BJ (cell line): ENCODE results near the gene GPR61. TPM values are rescaled to one million over a fixed set of nuclear protein-coding genes. Genes with fewer than 3 reads are reported as not detected.

Source experiments
- CTCF ChIA-PET: fragments of 350-600 bp; formaldehyde crosslinking; extraction: SDS; loops from one replicate; lab custom pipeline; 2021; ENCODE audit warnings: antibody characterized with exemption, inconsistent platforms; lab: Yijun Ruan, JAX
- POLR2A ChIA-PET: fragments of 300-600 bp; sonication (Branson Sonifier 250); formaldehyde crosslinking; extraction: SDS; loops from one replicate; lab custom pipeline; 2021; ENCODE audit warnings: antibody characterized with exemption; lab: Charles Lee
- DNase-seq: peaks from one replicate; pipeline ENCODE4 v3.0.0-alpha.2; 2011; ENCODE audit warnings: low read depth
- H3K27me3 ChIP-seq: 2 replicates; pipeline ENCODE4 v1.6.0; 2011; ENCODE audit warnings: low read length; ENCODE audit not compliant: control insufficient read depth, insufficient read depth
- H3K36me3 ChIP-seq: 2 replicates; pipeline ENCODE4 v1.5.1; 2011; ENCODE audit warnings: low read length; ENCODE audit not compliant: control insufficient read depth, insufficient read depth
- H3K4me3 ChIP-seq: 2 replicates; pipeline ENCODE4 v1.5.1; 2011; ENCODE audit warnings: low read depth, mild to moderate bottlenecking, control low read depth, low read length
- polyA plus RNA-seq: library from polyadenylated mRNA; depleted of rRNA; stranded (reverse); fragments of >200 nt; gene quantifications from 2 replicates; pipeline ENCODE4 v1.2.3, GENCODE V29; 2011
- TF ChIP-seq, protein P1 (sequence below): IDR thresholded peaks from 2 replicates; pipeline ENCODE4 v1.5.1; 2011; ENCODE audit warnings: low read depth, mild to moderate bottlenecking, control low read depth, inconsistent platforms, low read length, moderate library complexity; ENCODE audit not compliant: insufficient read depth

Gene GPR61
- polyA plus RNA-seq, 1 experiment = not detected

DNA sequence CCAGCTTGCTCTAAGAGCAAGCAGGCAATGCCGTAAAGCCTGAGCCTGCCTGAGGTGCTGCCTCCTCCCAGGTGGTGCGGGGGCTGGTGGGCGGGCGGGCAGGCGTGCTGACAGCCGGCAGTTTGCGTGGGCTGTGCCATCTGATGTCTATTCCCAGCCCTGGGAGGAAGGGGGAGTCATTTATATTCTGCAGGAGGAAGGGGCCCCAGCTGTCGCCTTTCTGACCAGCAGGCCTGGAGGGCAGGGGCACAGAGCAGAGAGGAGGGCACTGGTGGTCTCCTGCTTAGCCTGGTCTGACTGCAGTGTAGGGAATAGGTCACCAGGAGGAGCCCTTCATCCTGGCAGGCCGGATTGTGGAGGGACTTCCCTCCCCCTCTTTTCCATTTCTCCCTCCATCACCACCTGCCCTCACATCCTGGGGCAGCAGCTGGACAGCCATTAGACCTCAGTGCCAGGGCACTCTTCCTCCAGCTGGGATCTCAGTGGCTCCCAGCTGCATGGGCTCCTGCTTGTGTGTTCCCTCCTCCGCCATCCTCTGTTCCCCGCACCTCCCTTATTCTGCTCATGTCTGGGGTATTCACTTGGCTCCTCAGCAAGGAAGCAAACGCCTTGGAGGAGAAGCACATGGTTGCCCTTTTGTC is 41.4 kb upstream of the GPR61 start:
- CTCF ChIA-PET = interaction anchor here (0.6 to 32.2 kb wide), 19 partner anchors 7 to 487 kb away, joined by 3 to 1371 read pairs (median 4); partner anchors contain the start of genes AHCYL1, AMIGO1, ATXN7L2 and GPR61
- H3K27me3 ChIP-seq = no peaks in the 10 kb centered on the region
- POLR2A ChIA-PET = no interaction called here
- peaks cover 12% of the 10 kb centered on the region for H3K36me3 ChIP-seq
- no peak for DNase-seq
- no peak overlapping the region for H3K4me3 ChIP-seq
- TF ChIP-seq, protein P1, sequence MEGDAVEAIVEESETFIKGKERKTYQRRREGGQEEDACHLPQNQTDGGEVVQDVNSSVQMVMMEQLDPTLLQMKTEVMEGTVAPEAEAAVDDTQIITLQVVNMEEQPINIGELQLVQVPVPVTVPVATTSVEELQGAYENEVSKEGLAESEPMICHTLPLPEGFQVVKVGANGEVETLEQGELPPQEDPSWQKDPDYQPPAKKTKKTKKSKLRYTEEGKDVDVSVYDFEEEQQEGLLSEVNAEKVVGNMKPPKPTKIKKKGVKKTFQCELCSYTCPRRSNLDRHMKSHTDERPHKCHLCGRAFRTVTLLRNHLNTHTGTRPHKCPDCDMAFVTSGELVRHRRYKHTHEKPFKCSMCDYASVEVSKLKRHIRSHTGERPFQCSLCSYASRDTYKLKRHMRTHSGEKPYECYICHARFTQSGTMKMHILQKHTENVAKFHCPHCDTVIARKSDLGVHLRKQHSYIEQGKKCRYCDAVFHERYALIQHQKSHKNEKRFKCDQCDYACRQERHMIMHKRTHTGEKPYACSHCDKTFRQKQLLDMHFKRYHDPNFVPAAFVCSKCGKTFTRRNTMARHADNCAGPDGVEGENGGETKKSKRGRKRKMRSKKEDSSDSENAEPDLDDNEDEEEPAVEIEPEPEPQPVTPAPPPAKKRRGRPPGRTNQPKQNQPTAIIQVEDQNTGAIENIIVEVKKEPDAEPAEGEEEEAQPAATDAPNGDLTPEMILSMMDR = peak; percentile 73

DNA sequence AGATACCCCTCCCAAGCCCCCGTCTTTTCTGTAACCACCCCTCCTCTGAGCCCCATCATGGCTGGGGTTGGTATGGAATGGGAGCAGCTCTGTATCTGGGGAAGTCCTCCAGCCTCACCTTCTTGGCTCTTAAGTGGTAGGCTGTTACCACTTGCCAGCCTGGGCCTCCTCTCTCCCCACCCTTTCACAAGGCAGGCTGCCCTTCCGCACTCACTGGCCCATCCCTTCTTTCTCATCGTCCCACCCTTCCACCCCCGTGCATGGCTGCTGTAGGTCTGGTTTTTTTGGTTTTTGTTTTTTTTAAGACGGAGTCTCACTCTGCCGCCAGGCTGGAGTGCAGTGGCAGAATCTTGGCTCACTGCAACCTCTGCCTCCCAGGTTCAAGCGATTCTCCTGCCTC is 40.6 kb upstream of the GPR61 start:
- Histone ChIP-seq H3K27me3 (no peaks in the 10 kb centered on the region), H3K36me3 (peaks cover 12% of the 10 kb centered on the region), H3K4me3 (no peak overlapping the region)
- CTCF ChIA-PET = interaction anchor here (0.6 to 32.2 kb wide), 20 partner anchors 8 to 275 kb away, joined by 3 to 1371 read pairs (median 6); partner anchors contain the start of genes AMIGO1, ATXN7L2, GNAI3 and GPR61
- TF ChIP-seq, protein P1 = no peak
- POLR2A ChIA-PET = interaction anchor here (0.7 kb wide), 1 partner anchor 34 kb away, joined by 3 read pairs; no protein-coding TSS in a partner anchor
- no peak for DNase-seq

DNA sequence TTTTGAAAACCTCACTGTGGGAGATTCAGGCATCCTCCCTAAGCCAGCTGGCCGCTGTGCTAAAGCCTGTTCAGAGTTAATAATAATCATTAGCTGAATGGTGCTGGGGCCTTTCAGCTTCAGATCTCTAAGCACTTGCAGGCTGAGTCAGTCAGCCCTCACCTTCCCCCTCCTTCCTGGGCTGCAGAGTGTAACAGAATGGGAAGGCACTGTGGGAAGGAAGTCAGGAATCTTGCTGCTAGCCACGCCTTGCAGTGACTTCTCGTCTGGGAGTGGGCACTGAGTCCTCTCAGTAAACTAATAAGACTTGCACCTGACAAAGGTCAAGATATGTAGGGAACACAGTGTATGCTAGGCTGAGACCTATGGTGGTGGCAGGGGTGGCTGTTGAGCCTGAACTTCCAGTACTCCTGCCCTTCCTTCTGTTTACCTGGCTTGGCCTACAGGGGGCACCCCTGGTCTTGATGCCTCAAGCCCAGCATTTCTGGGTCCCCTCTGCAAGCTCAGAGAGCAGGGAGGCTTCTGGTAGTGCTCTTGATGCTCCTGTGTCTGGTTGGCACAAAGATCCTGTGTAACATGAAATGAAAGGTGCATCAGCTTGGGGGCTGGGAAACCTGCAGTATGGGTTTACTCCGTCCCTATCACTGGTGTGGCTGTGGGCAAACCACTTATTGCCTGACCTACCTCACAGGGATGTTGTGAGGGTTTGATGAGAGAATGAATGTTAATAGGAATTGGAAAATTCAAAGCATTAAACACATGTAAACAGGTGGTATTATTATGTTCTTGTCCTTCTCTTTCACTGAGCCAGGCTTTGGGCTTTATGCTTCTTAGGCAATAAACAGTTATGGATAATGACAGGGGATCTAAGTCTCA is 39.8 kb upstream of the GPR61 start:
- DNase-seq = peak; percentile 49
- no peak overlapping the region for H3K4me3 ChIP-seq
- H3K36me3 ChIP-seq = peaks cover 12% of the 10 kb centered on the region
- TF ChIP-seq, protein P1 = peak; percentile 62
- H3K27me3 ChIP-seq = no peaks in the 10 kb centered on the region
- CTCF ChIA-PET = interaction anchor here (0.9 to 32.2 kb wide), 15 partner anchors 9 to 274 kb away, joined by 3 to 1371 read pairs (median 7); partner anchors contain the start of genes AMIGO1, GNAI3, GPR61 and PSMA5
- POLR2A ChIA-PET = interaction anchor here (0.7 kb wide), 1 partner anchor 33 kb away, joined by 3 read pairs; no protein-coding TSS in a partner anchor

DNA sequence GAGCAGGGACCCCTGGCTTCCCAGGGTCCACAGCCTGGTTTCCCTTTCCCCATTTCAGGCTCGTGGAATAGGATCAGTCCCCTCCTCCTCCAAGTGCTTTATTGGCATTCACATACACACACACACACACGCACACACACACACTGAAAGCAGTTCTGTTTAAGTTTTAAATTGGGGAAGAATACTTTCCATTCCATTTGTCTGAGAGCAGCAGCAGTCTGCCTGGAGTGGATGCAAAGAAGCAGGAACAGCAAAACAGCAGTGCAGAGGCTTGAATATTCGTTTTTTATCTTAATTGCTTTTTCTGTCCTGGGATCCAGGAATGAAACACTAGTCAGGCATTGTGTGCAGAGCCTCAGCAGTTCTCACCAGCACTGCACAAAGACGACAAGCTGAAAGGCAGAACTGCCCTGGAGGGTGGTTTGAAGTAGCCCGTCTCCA is 38.7 kb upstream of the GPR61 start:
- Histone ChIP-seq H3K4me3 (no peak overlapping the region), H3K27me3 (no peaks in the 10 kb centered on the region), H3K36me3 (peaks cover 9% of the 10 kb centered on the region)
- CTCF ChIA-PET = interaction anchor here (0.8 to 32.2 kb wide), 6 partner anchors 10 to 143 kb away, joined by 3 to 1371 read pairs (median 22); partner anchors contain the start of genes GPR61 and PSMA5
- POLR2A ChIA-PET = no interaction called here
- TF ChIP-seq, protein P1 = no peak
- peak; percentile 68 for DNase-seq
